Measurements from ENCODE around the gene CFAP221. TPM values are rescaled to one million over a fixed set of nuclear protein-coding genes. Genes with fewer than 3 reads are reported as not detected.

Gene CFAP221
- total and polyA plus RNA-seq, 10 of the 15 experiments (the other 5 are each of a cell fraction or from before 2014, with no cell fraction given): not detected

DNA sequence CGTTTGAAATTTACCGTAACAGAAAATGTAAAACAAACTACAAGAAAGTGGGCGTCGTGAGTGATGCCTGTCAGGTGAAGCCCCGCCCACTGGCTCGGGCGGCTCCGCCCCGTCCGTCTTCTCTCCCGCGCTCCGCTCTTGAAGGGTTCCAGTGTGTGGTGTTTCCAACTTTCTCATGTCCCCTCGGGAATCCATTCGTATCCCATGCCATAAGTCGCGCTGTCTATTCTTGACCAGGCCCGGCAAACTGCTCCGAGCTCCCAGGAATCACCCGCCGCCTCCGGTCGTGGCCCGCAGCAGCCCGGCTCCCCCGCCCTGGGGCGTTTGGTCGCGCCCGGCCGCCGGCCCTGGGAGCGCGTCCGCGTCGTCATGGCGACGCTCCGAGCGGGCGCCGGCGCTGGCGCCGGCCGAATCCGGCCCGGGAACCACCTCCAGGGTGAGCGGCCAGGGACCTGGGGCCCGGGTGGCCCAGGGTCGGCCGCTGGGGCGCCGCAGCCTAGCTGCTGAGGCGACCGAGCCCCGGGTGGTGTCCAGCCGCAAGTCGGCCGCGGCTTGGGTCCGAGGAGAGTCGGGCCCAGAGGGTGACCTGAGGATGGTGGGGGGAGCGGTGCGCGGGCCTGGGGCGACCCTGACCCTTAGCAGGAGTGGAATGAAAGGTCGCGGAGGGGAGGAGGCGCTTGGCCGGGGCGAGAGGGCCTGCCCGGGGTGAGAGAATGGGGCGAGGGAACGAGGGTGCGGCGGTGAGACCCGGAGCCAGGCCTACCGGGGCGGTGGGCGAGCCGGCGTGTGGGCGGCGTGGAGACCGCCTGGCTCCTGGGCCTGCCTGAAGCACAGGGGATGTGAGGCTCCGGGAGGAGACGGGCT, at the start of gene CFAP221 (continued):
- TF ChIP-seq, protein P1, sequence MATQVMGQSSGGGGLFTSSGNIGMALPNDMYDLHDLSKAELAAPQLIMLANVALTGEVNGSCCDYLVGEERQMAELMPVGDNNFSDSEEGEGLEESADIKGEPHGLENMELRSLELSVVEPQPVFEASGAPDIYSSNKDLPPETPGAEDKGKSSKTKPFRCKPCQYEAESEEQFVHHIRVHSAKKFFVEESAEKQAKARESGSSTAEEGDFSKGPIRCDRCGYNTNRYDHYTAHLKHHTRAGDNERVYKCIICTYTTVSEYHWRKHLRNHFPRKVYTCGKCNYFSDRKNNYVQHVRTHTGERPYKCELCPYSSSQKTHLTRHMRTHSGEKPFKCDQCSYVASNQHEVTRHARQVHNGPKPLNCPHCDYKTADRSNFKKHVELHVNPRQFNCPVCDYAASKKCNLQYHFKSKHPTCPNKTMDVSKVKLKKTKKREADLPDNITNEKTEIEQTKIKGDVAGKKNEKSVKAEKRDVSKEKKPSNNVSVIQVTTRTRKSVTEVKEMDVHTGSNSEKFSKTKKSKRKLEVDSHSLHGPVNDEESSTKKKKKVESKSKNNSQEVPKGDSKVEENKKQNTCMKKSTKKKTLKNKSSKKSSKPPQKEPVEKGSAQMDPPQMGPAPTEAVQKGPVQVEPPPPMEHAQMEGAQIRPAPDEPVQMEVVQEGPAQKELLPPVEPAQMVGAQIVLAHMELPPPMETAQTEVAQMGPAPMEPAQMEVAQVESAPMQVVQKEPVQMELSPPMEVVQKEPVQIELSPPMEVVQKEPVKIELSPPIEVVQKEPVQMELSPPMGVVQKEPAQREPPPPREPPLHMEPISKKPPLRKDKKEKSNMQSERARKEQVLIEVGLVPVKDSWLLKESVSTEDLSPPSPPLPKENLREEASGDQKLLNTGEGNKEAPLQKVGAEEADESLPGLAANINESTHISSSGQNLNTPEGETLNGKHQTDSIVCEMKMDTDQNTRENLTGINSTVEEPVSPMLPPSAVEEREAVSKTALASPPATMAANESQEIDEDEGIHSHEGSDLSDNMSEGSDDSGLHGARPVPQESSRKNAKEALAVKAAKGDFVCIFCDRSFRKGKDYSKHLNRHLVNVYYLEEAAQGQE (IDR thresholded peaks at IDR 0.05; ENCODE audit: low read depth, low read length): no peak
- no peak for TF ChIP-seq CHD4 (IDR thresholded peaks at IDR 0.05)
- TF ChIP-seq SUZ12 (IDR thresholded peaks at IDR 0.05; ENCODE audit: unreplicated experiment): peak; percentile 66
- TF ChIP-seq KLF5 (IDR thresholded peaks at IDR 0.05; ENCODE audit: partially characterized antibody): peak; percentile 97
- no peak for TF ChIP-seq RELA (IDR thresholded peaks at IDR 0.05; ENCODE audit: borderline replicate concordance, partially characterized antibody)
- peak; percentile 68 for TF ChIP-seq PBX3 (IDR thresholded peaks at IDR 0.05; ENCODE audit: insufficient replicate concordance, low read depth, low read length)
- TF ChIP-seq RUNX3 (IDR thresholded peaks at IDR 0.05; ENCODE audit: low read length): no peak
- no peak for TF ChIP-seq ESRRA (IDR thresholded peaks at IDR 0.05; ENCODE audit: low read length)
- TF ChIP-seq TCF3 (IDR thresholded peaks at IDR 0.05; ENCODE audit: borderline replicate concordance, insufficient read depth, low read depth, low read length): no peak
- TF ChIP-seq TCF7 (IDR thresholded peaks at IDR 0.05; ENCODE audit: borderline replicate concordance): no peak
- TF ChIP-seq MAX (IDR thresholded peaks at IDR 0.05; ENCODE audit: low read depth, low read length): no peak
- TF ChIP-seq FOXK2 (IDR thresholded peaks at IDR 0.05): peak; percentile 89
- no peak for TF ChIP-seq ZNF384 (IDR thresholded peaks at IDR 0.05; ENCODE audit: borderline replicate concordance, low read depth, low read length)
- TF ChIP-seq SMAD1 (IDR thresholded peaks at IDR 0.05; ENCODE audit: low read depth, partially characterized antibody): no peak
- TF ChIP-seq TCF12 (IDR thresholded peaks at IDR 0.05; ENCODE audit: low read depth, low read length): no peak
